Heart left ventricle (tissue), 16 donors: Measurements from ENCODE around the gene URB2. TPM values are rescaled to one million over a fixed set of nuclear protein-coding genes. Genes with fewer than 3 reads are reported as not detected.

Source experiments
- ATAC-seq, 4 donors: fragments of 200-7000 bp; cut with Tn5 transposase; one replicate each; pipeline ENCODE4 v1.9.1; 2020 to 2022; ENCODE audit warnings: moderate library complexity in 4 of 4, mild to moderate bottlenecking in 3 of 4, moderate number of reproducible peaks in 1 of 4
- DNase-seq, 5 donors: peaks; one replicate each; pipeline ENCODE4 v3.0.0-alpha.2; 2020
- H3K27ac ChIP-seq, 12 donors: fragments of 200-600 bp; sonication (generic) in 4 of 12; one replicate each; pipeline versions ENCODE4 v1.5.0 to v1.8.0; 2016 to 2022; ENCODE audit warnings: mild to moderate bottlenecking in 2 of 12
- H3K27me3 ChIP-seq, 9 donors: fragments of 200-600 bp; sonication (generic) in 2 of 9; one replicate each; pipeline versions ENCODE4 v1.5.1 to v1.8.0; 2016 to 2022; ENCODE audit warnings: mild to moderate bottlenecking in 3 of 9
- H3K36me3 ChIP-seq, 9 donors: fragments of 200-600 bp; sonication (generic) in 2 of 9; one replicate each; pipeline versions ENCODE4 v1.5.0 to v1.8.0; 2018 to 2022; ENCODE audit warnings: mild to moderate bottlenecking in 2 of 9
- H3K4me1 ChIP-seq, 12 donors: fragments of 200-600 bp; sonication (generic) in 4 of 12; one replicate each; pipeline versions ENCODE4 v1.5.0 to v1.8.0; 2016 to 2022; ENCODE audit warnings: mild to moderate bottlenecking in 3 of 12
- H3K4me3 ChIP-seq, 12 donors: fragments of 200-600 bp; sonication (generic) in 4 of 12; one replicate each; pipeline versions ENCODE4 v1.5.0 to v1.8.0; 2017 to 2022; ENCODE audit warnings: mild to moderate bottlenecking in 9 of 12, moderate library complexity in 4 of 12
- H3K9me3 ChIP-seq, 12 donors: fragments of 200-600 bp; sonication (generic) in 4 of 12; one replicate each; pipeline versions ENCODE4 v1.5.0 to v1.8.0; 2016 to 2022; ENCODE audit warnings: mild to moderate bottlenecking in 1 of 12
- POLR2A ChIP-seq, 2 donors: fragments of 450-650 bp; IDR thresholded peaks; one replicate each; pipeline ENCODE4 v1.6.1; 2017; ENCODE audit warnings: antibody characterized with exemption in 2 of 2, mild to moderate bottlenecking in 2 of 2, moderate library complexity in 2 of 2
- WGBS, 4 donors: extraction: QIAGEN DNeasy Blood & Tissue Kit in 2 of 4; methylation state at CpG; one replicate each; pipeline versions ENCODE4 v1.1.5 to v1.1.7; 2013 to 2018; 5-methylcytosine and 5-hydroxymethylcytosine counted together
- intact Hi-C, 10 donors: fragments of 100-400 bp; cut with DNase I; formaldehyde crosslinking; loops; one replicate each; pipeline versions ENCODE4 v1.11.1 to v1.14.2; 2022
- polyA plus RNA-seq, 2 donors: library from polyadenylated mRNA; stranded (reverse); fragments of 200-250 nt; gene quantifications; one replicate each; pipeline ENCODE4 v1.2.3, GENCODE V29; 2013
- total RNA-seq, 9 donors: library from RNA; depleted of rRNA in 2 of 9; stranded (reverse); fragments of >200 nt in 2 of 9; fragmentation: NEBNext Ultra II Directional in 3 of 9; extraction: Animal tissue kit (Norgen Biotek cat#: 25700) in 3 of 9; gene quantifications; one replicate each; pipeline versions ENCODE4 v1.1.0 to v1.2.4, GENCODE V29; 2016 to 2023
- TF ChIP-seq, protein P1 (sequence below), 12 donors: fragments of 200-600 bp; sonication (generic) in 4 of 12; IDR thresholded peaks; one replicate each; pipeline versions ENCODE4 v1.5.0 to v1.8.0; 2018 to 2022; ENCODE audit warnings: antibody characterized with exemption in 12 of 12, mild to moderate bottlenecking in 5 of 12
- donor health status: ischemic (EF 13 %, LVEDD 7.1; RV severe dilation, severe dysfunction).
- donor health status: healthy with polysubstance abuse.
- donor health status: DM: no; HTN: yes; CAD: no.
- donor health status: DM: no; HTN: no; CAD: no.
- donor health status: ischemic (EF 25% LVEDD 6.9; RV normal size, moderate dysfunction).
- donor health status: ischemic (EF 25% LVEDD 5.7; RV mildly dilated, moderate dysfunction).
- donor health status: healthy.
- donor health status: DM: yes; HTN: yes; CAD: no.
- donor health status: ischemic (EF 35%, LVEDD 5.7; RV mildly dilated, moderate dysfunction).
- donor health status: nonischemic (EF 11% LVEDD 7.7; RV severe dilation, severe dysfunction).
- donor health status: DM: yes; HTN: yes; CAD: no.
- donor health status: PGD.
- donor health status: ischemic (EF 29% LVEDD 5.4; RV normal size, mild dysfunction).
- donor health status: nonischemic (EF 23%, LVEDD 6.1; RV moderate dilation, normal function).

Gene URB2
- total and polyA plus RNA-seq, 11 donors, result 1.4 to 6.7 (median 5.0) TPM

DNA sequence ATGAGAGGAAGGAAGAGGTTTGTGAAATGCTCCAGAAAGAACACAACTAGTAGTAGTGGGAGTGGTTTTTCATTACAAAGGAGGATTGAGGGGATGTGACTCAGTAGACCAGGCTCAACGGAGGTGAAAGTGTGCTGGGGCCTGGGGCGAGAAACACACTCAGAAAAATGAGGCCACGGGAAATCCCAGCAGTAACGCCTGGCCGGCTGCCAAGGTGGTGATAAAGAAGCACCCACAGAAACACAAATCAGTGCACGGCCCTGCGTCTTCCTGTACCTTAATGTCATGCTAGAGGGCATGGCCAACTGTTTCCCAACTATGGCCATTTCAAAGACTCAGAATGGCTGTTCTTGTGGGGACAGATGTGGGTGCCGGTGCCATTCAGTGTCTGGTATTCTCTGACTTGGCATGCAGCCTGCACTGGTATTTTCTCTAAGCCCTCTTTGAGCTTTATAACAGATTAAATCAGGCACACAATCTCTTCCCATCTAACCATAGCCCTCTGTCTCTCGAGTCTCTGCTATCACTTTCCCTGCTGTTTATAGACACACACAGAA is 38.2 kb downstream of the URB2 start:
- DNase-seq (no peak), ATAC-seq (no peak)
- TF ChIP-seq, protein P1, sequence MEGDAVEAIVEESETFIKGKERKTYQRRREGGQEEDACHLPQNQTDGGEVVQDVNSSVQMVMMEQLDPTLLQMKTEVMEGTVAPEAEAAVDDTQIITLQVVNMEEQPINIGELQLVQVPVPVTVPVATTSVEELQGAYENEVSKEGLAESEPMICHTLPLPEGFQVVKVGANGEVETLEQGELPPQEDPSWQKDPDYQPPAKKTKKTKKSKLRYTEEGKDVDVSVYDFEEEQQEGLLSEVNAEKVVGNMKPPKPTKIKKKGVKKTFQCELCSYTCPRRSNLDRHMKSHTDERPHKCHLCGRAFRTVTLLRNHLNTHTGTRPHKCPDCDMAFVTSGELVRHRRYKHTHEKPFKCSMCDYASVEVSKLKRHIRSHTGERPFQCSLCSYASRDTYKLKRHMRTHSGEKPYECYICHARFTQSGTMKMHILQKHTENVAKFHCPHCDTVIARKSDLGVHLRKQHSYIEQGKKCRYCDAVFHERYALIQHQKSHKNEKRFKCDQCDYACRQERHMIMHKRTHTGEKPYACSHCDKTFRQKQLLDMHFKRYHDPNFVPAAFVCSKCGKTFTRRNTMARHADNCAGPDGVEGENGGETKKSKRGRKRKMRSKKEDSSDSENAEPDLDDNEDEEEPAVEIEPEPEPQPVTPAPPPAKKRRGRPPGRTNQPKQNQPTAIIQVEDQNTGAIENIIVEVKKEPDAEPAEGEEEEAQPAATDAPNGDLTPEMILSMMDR (IDR thresholded peaks at IDR 0.05), result no peak
- TF ChIP-seq POLR2A (IDR thresholded peaks at IDR 0.05), result no peak
- intact Hi-C loops, result loop anchor here in 8 of 10 donors (5.0 to 10.0 kb wide), 9 partner anchors 183 to 648 kb away; partner anchors contain the start of gene GALNT2 (in 2 of the 8)
- Histone ChIP-seq H3K27ac (no peak overlapping the region), H3K4me1 (peaks cover 0 to 6% (median 0%) of the 10 kb centered on the region in 12 donors), H3K36me3 (peaks cover 0 to 19% (median 9%) of the 10 kb centered on the region in 9 donors), H3K4me3 (no peak overlapping the region), H3K27me3 (no peaks in the 10 kb centered on the region), H3K9me3 (no peaks in the 10 kb centered on the region)
- 47 to 62% (median 56%) methylated on average over 9 of the region's 9 CpGs for WGBS, 4 donors

DNA sequence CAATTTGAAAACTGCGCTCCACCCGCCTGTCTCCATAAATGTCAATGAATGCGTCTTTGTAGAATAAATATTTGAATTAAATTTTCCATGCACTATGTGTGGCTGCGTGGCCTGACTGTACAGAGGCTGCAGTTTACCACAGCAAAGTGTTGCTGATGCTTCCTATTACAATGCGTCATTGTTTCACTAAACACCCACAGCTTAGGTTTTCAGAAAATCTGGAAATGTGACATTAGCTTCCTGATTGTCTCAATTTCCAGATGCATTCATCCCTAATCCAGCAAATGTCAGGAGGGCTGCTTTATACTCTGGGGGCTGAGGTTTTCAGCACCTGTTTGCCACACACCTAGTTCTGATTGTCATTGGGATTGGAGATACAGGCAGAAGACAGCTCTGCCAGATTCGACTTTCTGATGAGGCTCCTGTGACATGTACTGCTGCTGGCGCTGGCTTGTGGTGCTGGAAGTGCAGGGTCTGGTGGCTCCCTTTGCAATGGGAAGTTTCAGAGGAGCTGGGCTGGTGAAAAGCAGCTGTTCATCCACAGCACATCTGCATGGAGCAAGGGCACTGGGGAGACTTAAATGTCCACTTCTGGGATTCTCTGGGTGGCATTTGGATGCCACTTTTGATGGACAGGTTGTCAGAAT is 40.0 kb downstream of the URB2 start:
- DNase-seq (no peak), ATAC-seq (no peak)
- no peak overlapping the region for H3K27ac ChIP-seq
- H3K36me3 ChIP-seq, result peaks cover 0 to 5% (median 0%) of the 10 kb centered on the region in 9 donors
- TF ChIP-seq POLR2A (IDR thresholded peaks at IDR 0.05), result no peak
- H3K9me3 ChIP-seq, result no peaks in the 10 kb centered on the region
- H3K4me3 ChIP-seq, result no peak overlapping the region
- H3K27me3 ChIP-seq, result no peaks in the 10 kb centered on the region
- peaks cover 0 to 6% (median 0%) of the 10 kb centered on the region in 12 donors for H3K4me1 ChIP-seq
- WGBS, 4 donors, result 86 to 91% (median 89%) methylated on average over 7 of the region's 7 CpGs
- intact Hi-C loops, result loop anchor here in 3 of 10 donors (10.0 kb wide), 3 partner anchors 399 to 549 kb away; partner anchors contain the start of gene GALNT2 (in 1 of the 3)

DNA sequence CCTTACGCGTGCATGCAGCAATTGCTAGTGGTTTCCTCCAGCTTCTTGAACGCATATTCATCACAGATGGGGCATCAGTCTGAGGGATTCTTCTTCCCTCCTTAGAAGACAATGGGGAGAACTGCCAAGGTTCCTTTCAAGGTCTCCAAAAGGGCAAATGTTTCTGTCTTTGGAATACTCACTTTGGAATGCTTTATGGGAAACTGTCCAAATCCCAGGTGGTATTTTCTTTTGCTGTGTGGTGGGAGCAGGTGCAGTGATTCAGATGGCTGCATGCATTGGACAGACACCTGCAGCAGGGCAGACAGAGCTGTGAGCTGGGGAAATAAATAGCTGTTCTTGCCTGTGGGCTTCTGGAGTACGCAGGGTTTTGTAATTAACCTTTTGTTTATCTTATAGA is 40.5 kb downstream of the URB2 start:
- 85 to 95% (median 88%) methylated on average over 4 of the region's 4 CpGs for WGBS, 4 donors
- Histone ChIP-seq H3K36me3 (peaks cover 0 to 4% (median 0%) of the 10 kb centered on the region in 9 donors), H3K27ac (no peak overlapping the region), H3K4me1 (peaks cover 0 to 5% (median 0%) of the 10 kb centered on the region in 12 donors), H3K9me3 (no peaks in the 10 kb centered on the region), H3K4me3 (no peak overlapping the region), H3K27me3 (no peaks in the 10 kb centered on the region)
- no peak for ATAC-seq
- TF ChIP-seq POLR2A (IDR thresholded peaks at IDR 0.05), result no peak
- TF ChIP-seq, protein P1 (IDR thresholded peaks at IDR 0.05), result no peak
- DNase-seq, result no peak
- intact Hi-C loops, result loop anchor here in 3 of 10 donors (10.0 kb wide), 3 partner anchors 398 to 548 kb away; partner anchors contain the start of gene GALNT2 (in 1 of the 3)

DNA sequence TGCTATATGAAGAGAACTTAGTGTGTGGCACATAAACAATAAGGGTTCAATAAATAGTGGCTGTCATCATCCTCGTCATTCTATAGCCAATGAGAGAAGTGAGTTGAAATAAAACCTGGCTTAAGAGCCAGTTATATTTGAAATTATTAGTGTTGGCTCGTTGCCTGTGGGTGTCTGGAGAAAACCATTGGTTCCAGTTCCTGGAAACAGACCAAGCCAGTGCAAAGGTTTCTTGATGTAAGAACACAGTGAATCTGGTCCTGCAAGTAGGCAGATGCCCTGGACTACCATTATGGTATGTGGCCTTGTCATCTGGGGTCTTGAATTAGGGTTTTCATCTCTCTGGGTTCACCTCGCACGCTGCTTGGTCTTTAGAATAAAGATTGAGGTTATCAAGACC is 43.3 kb downstream of the URB2 start:
- no peaks in the 10 kb centered on the region for H3K9me3 ChIP-seq
- no peak for DNase-seq
- TF ChIP-seq, protein P1 (IDR thresholded peaks at IDR 0.05), result no peak
- no peak for TF ChIP-seq POLR2A (IDR thresholded peaks at IDR 0.05)
- no peaks in the 10 kb centered on the region for H3K27me3 ChIP-seq
- H3K36me3 ChIP-seq, result no peaks in the 10 kb centered on the region
- no peak for ATAC-seq
- no peak overlapping the region for H3K27ac ChIP-seq
- no peak overlapping the region for H3K4me3 ChIP-seq
- 83 to 89% (median 87%) methylated on average over 4 of the region's 4 CpGs for WGBS, 4 donors
- intact Hi-C loops, result loop anchor here in 3 of 10 donors (10.0 kb wide), 3 partner anchors 395 to 545 kb away; partner anchors contain the start of gene GALNT2 (in 1 of the 3)
- peaks cover 0 to 5% (median 0%) of the 10 kb centered on the region in 12 donors for H3K4me1 ChIP-seq
